GM23338 (cell line): Measurements from ENCODE around the gene IPCEF1. TPM values are rescaled to one million over a fixed set of nuclear protein-coding genes. Genes with fewer than 3 reads are reported as not detected.

Experiments
- ATAC-seq: fragments of 200-7000 bp; cut with Tn5 transposase; 3 replicates; pipeline ENCODE4 v1.9.1; 2020
- DNase-seq: peaks from one replicate; pipeline ENCODE4 v3.0.0-alpha.2; 2015; ENCODE audit warnings: low spot score
- H2AFZ ChIP-seq: fragments of 200-600 bp; sonication (generic); 2 replicates; pipeline ENCODE4 v1.8.0; 2016; ENCODE audit warnings: antibody characterized with exemption, mild to moderate bottlenecking, moderate library complexity
- H3F3A ChIP-seq: fragments of 200-600 bp; sonication (generic); replicated peaks from 2 replicates; pipeline ENCODE4 v1.8.0; 2017; ENCODE audit warnings: antibody characterized with exemption, mixed run types, low read depth
- H3K27ac ChIP-seq: fragments of 200-600 bp; sonication (generic); 2 replicates; pipeline ENCODE4 v1.6.1; 2016; ENCODE audit warnings: low read depth
- H3K27me3 ChIP-seq: fragments of 200-600 bp; sonication (generic); 2 replicates; pipeline ENCODE4 v1.8.0; 2016; ENCODE audit warnings: mild to moderate bottlenecking, mixed run types, moderate library complexity; ENCODE audit not compliant: insufficient read depth
- H3K36me3 ChIP-seq: fragments of 200-600 bp; sonication (generic); 2 replicates; pipeline ENCODE4 v1.8.0; 2016; ENCODE audit warnings: mild to moderate bottlenecking; ENCODE audit not compliant: insufficient read depth
- H3K4me1 ChIP-seq: fragments of 200-600 bp; sonication (generic); 2 replicates; pipeline ENCODE4 v1.8.0; 2016; ENCODE audit warnings: mild to moderate bottlenecking, moderate library complexity; ENCODE audit not compliant: insufficient read depth
- H3K4me2 ChIP-seq: fragments of 200-600 bp; sonication (generic); 2 replicates; pipeline ENCODE4 v1.7.1; 2017; ENCODE audit warnings: mixed run types
- H3K4me3 ChIP-seq: fragments of 200-600 bp; sonication (generic); 2 replicates; pipeline ENCODE4 v1.6.1; 2016; ENCODE audit warnings: mixed run types
- H3K79me2 ChIP-seq: fragments of 200-600 bp; sonication (generic); replicated peaks from 2 replicates; pipeline ENCODE4 v1.8.0; 2017; ENCODE audit warnings: mild to moderate bottlenecking; ENCODE audit not compliant: insufficient read depth
- H3K9me2 ChIP-seq: fragments of 200-600 bp; sonication (generic); 2 replicates; pipeline ENCODE4 v1.8.0; 2017; ENCODE audit not compliant: insufficient read depth
- H4K20me1 ChIP-seq: fragments of 200-600 bp; sonication (generic); replicated peaks from 2 replicates; pipeline ENCODE4 v1.8.0; 2017; ENCODE audit warnings: mild to moderate bottlenecking; ENCODE audit not compliant: insufficient read depth
- H3K27ac Mint-ChIP-seq: 2 replicates; pipeline ENCODE4 v1.8.0; 2020; ENCODE audit warnings: inconsistent platforms, mild to moderate bottlenecking, moderate library complexity, mixed read lengths
- H3K27me3 Mint-ChIP-seq: 3 replicates; pipeline ENCODE4 v1.8.0; 2022; ENCODE audit warnings: low read depth, mild to moderate bottlenecking, moderate library complexity, mixed read lengths, inconsistent platforms; ENCODE audit not compliant: insufficient read depth, poor library complexity
- H3K36me3 Mint-ChIP-seq: 3 replicates; pipeline ENCODE4 v1.8.0; 2021; ENCODE audit warnings: low read depth, mild to moderate bottlenecking, inconsistent platforms, moderate library complexity, mixed read lengths
- H3K4me1 Mint-ChIP-seq: 3 replicates; pipeline ENCODE4 v1.8.0; 2020; ENCODE audit warnings: mild to moderate bottlenecking, inconsistent platforms, mixed read lengths
- H3K4me3 Mint-ChIP-seq: 3 replicates; pipeline ENCODE4 v1.8.0; 2021; ENCODE audit warnings: moderate library complexity, mild to moderate bottlenecking, inconsistent platforms, mixed read lengths
- H3K9me3 Mint-ChIP-seq: 3 replicates; pipeline ENCODE4 v1.8.0; 2020; ENCODE audit warnings: moderate library complexity, mild to moderate bottlenecking, inconsistent platforms, mixed read lengths
- CREB1 ChIP-seq: fragments of 250-450 bp; sonication (Bioruptor Pico); IDR thresholded peaks from 2 replicates; pipeline ENCODE4 v1.5.0; 2020; ENCODE audit warnings: low read depth, mild to moderate bottlenecking, moderate library complexity
- CTCF ChIP-seq, 2 experiments: fragments of 200-600 bp in 1 of 2; sonication (generic) in 1 of 2; conservative IDR thresholded peaks; 2 replicates each; pipeline versions ENCODE4 v1.5.1 to v1.6.1; 2016 to 2017; ENCODE audit warnings: antibody characterized with exemption in 2 of 2, low read depth in 2 of 2, mild to moderate bottlenecking in 2 of 2, moderate library complexity in 1 of 2
- EZH2phosphoT487 ChIP-seq: fragments of 200-600 bp; sonication (generic); IDR thresholded peaks from one replicate; pipeline ENCODE4 v1.8.1; 2018; ENCODE audit warnings: antibody characterized with exemption; ENCODE audit not compliant: unreplicated experiment
- JUNB ChIP-seq: IDR thresholded peaks from one replicate; pipeline ENCODE4 v1.6.1; 2016; ENCODE audit warnings: antibody characterized with exemption; ENCODE audit not compliant: unreplicated experiment
- NANOG ChIP-seq: IDR thresholded peaks from 2 replicates; pipeline ENCODE4 v1.6.1; 2016; ENCODE audit warnings: antibody characterized with exemption, borderline replicate concordance
- POLR2AphosphoS5 ChIP-seq: IDR thresholded peaks from 2 replicates; pipeline ENCODE4 v1.6.1; 2016; ENCODE audit warnings: antibody characterized with exemption, low read depth
- REST ChIP-seq: IDR thresholded peaks from one replicate; pipeline ENCODE4 v1.6.1; 2018; ENCODE audit warnings: antibody characterized with exemption; ENCODE audit not compliant: unreplicated experiment
- STAT1 ChIP-seq: IDR thresholded peaks from one replicate; pipeline ENCODE4 v1.6.1; 2016; ENCODE audit warnings: antibody characterized with exemption; ENCODE audit not compliant: unreplicated experiment
- ZNF331 ChIP-seq: fragments of 250-450 bp; sonication (Bioruptor Pico); IDR thresholded peaks from 2 replicates; pipeline ENCODE4 v1.5.0; 2020; ENCODE audit warnings: low read depth, mild to moderate bottlenecking, moderate library complexity
- polyA plus RNA-seq: library from polyadenylated mRNA; unstranded; fragments of >200 nt; fragmentation: Nextera tagmentation; extraction: Ambion mirVana; gene quantifications from 2 replicates; pipeline ENCODE4 v1.2.1, GENCODE V29; 2016
- total RNA-seq: library from RNA; depleted of rRNA; stranded (reverse); fragments of >200 nt; shearing (Covaris generic); gene quantifications from 2 replicates; pipeline ENCODE4 v1.2.3, GENCODE V29; 2014

Gene IPCEF1
- total and polyA plus RNA-seq, 2 experiments from 2014 or later = 0.15 to 1.8 TPM

- no peaks in the 10 kb centered on the region for H3K4me1 ChIP-seq
- H3K4me1 Mint-ChIP-seq = peaks cover 5% of the 10 kb centered on the region; the same call in 2 of the 3 replicates
- no peaks in the 10 kb centered on the region for H3K36me3 ChIP-seq
- H3K27me3 ChIP-seq = no peaks in the 10 kb centered on the region
- no peak overlapping the region for H3K4me3 Mint-ChIP-seq
- H3K4me3 ChIP-seq = no peak overlapping the region
- no peak overlapping the region for H2AFZ ChIP-seq
- DNase-seq (no peak), ATAC-seq (no peak)
- H3K36me3 Mint-ChIP-seq = no peaks in the 10 kb centered on the region
- no peaks in the 10 kb centered on the region for H3K79me2 ChIP-seq
- no peaks in the 10 kb centered on the region for H3K9me3 Mint-ChIP-seq
- H3K9me2 ChIP-seq = no peaks in the 10 kb centered on the region
- no peak overlapping the region for H3K4me2 ChIP-seq
- H4K20me1 ChIP-seq = no peaks in the 10 kb centered on the region
- H3K27ac ChIP-seq = no peak overlapping the region
- no peaks in the 10 kb centered on the region for H3F3A ChIP-seq
- no peaks in the 10 kb centered on the region for H3K27me3 Mint-ChIP-seq
- no peak overlapping the region for H3K27ac Mint-ChIP-seq
- TF ChIP-seq ZNF331 (no peak), CTCF (conservative IDR thresholded peaks at IDR 0.05; ENCODE audit: low read depth in 2 of 2) (no peak), STAT1 (no peak), JUNB (no peak), EZH2phosphoT487 (no peak), NANOG (no peak), POLR2AphosphoS5 (no peak), REST (no peak)
These were observed 58.9 kb downstream of the IPCEF1 start for GRCh38 chr6:154297721-154298120.

- no peak overlapping the region for H3K4me2 ChIP-seq
- no peaks in the 10 kb centered on the region for H3F3A ChIP-seq
- Mint-ChIP-seq H3K36me3 (no peaks in the 10 kb centered on the region), H3K4me3 (no peak overlapping the region), H3K27ac (no peak overlapping the region), H3K27me3 (no peaks in the 10 kb centered on the region), H3K4me1 (peaks cover 5% of the 10 kb centered on the region; the same call in 2 of the 3 replicates), H3K9me3 (no peaks in the 10 kb centered on the region)
- no peaks in the 10 kb centered on the region for H3K4me1 ChIP-seq
- ATAC-seq = no peak
- H3K36me3 ChIP-seq = no peaks in the 10 kb centered on the region
- no peaks in the 10 kb centered on the region for H3K9me2 ChIP-seq
- H2AFZ ChIP-seq = 0 out of 2 replicates have a peak overlapping the region, but pooled peaks have one; percentile 32
- no peak for TF ChIP-seq NANOG
- TF ChIP-seq ZNF331 = no peak
- TF ChIP-seq CREB1 (CRISPR knock-in tag) = no peak
- no peaks in the 10 kb centered on the region for H3K79me2 ChIP-seq
- no peaks in the 10 kb centered on the region for H4K20me1 ChIP-seq
- H3K4me3 ChIP-seq = no peak overlapping the region
- no peak overlapping the region for H3K27ac ChIP-seq
- no peak for DNase-seq
- no peaks in the 10 kb centered on the region for H3K27me3 ChIP-seq
These were observed 59.4 kb downstream of the IPCEF1 start for GRCh38 chr6:154297210-154297609.
